Activated T-cell treated with anti-CD3 and anti-CD28 coated beads, Interleukin-2, amount 50 U/mL, for 48 hours (primary cell): ENCODE data around the gene B4GALNT1.

Experiments
- DNase-seq, 2 experiments: peaks; one replicate each; pipeline ENCODE4 v3.0.0-alpha.2; 2020

B4GALNT1 gene

DNA sequence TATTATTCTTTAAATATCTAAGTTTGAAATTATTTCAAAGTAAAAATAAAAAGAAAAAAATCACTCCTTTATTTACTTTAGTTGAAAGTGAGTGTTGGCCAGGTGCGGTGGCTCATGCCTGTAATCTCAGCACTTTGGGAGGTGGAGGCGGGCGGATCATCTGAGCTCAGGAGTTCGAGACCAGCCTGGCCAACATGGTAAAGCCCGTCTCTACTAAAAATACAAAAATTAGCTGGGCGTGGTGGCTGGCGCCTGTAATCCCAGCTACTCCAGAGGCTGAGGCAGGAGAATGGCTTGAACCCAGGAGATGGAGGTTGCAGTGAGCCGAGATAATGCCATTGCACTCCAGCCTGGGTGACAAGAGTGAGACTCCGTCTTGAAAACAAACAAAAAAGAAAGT lies 3.7 kb upstream of the B4GALNT1 start:
- DNase-seq: peak in 1 of 2 experiments; percentile 10

DNA sequence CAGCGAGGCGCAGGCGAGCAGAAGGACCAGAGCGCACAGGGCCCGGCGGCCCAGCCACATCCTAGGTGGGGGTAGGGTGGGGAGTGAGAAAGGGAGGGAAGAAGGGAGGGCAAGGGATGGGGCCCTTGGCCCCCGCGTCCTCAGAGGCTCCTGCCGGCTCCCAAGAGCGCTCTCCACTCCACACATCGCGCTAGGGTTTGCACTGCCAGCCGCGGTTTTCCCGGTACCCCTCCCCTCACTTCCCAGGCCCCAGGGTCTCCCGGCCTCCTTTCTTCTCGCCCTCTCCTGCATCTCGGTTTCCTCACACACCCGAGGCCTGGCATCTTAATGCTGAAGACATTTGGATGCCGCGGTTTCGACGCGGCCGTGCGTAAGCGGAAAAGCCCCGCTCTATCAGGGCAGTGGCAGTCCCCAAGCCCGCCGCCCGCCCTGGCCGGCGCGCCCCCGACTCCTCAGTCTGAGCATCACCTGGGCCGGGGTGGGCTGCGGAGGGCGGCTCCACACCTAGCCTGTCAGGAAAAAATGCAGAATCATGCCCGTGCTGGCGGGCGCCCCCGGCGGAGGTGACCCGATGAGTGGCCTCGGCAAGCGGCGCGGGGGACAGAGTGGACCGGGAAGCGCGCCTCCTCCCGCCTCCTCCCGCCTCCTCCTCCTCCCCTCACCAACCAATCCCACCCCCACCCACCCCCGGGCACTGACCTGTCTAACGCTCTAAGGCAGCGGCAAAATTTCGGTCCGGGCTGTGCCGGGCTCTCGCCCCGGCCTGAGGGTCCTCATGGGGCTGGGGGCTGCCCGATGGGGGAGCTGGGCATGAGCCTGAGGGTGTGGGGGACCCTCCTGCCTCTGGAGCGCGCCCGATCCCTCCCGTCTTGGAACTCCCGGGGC lies 686 bp downstream of the B4GALNT1 start:
- DNase-seq: peak; percentile 45 to 52

DNA sequence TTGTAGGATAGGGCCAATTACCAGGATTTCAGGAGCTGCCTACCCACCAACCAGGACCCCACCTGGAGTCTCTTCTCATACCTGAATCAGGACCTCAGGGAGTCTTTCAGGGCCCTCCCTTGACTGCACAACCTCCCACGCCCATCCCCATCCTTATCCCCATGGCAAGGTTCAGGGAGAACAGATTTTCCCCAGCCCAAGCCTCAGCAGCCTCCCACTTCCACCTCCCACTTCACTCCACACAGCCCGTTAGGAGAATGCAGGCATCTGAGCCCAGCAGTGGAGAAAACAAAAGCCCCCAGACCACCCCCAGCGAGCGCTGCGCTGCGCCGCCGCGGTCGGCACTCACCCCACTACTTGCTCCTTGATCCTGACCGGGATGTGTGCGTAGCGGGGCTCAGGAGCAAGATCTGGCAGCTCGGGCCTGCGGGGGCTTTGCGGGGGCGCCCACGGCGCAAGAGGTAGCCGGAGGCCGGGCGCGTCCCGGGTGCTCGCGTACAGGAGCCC lies 1.4 kb downstream of the B4GALNT1 start:
- DNase-seq: peak; percentile 17 to 22

DNA sequence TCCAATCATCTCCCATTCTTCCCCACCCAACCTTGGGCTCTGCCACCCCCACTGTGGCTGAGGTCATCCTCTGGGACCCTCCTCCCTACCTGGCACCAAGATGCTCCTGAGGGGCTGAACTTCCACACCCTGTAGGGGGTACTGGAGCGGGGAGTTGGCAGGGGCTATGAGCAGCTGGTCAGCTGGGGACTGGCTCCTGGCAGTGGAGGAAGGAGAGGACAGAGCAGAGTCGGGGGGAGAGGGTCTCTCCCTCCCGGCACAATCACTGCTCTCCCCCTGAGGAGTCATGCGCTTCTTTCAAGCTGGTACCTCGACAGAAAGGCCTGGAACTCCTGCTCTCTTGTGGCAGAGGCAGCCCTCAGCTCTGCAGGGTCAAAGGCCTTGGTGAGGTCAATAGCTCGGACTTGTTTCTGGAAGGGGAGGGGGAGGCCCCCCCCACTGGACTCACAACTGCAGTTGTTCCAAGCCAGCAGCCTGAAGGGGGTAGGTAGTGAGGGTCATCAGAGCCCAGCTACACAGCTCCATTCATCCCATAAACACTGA lies 2.0 kb downstream of the B4GALNT1 start:
- peak; percentile 7 to 16 for DNase-seq

DNA sequence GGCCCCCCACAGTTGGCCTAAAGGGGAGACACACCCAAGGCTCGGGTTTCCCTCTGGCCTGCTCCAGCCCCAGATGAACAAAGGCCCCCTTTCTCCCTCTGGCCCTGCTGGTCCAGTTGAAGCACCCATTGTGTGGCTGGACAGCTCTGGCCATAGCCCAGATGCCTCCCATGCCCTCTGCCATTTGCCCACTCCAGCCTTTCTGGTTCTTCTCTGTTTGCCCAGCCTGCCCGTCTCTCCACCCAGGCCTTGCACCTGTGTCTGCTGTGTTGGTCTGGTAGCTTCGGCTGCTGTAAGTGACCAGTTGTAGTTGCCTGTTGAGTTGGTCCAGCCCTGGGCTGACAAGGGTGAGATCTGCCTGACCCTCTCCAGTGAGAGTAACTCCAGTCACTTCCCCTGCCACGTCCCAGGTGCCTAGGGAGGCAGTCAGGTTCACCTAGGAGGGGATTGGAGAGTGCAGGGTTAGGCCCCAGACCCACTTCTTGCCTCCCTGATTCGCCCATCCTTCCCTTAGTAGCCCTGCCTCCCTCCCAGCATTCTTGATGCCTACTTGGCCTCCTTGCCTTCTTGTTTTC lies 3.0 kb downstream of the B4GALNT1 start:
- DNase-seq: peak; percentile 16 to 20

DNA sequence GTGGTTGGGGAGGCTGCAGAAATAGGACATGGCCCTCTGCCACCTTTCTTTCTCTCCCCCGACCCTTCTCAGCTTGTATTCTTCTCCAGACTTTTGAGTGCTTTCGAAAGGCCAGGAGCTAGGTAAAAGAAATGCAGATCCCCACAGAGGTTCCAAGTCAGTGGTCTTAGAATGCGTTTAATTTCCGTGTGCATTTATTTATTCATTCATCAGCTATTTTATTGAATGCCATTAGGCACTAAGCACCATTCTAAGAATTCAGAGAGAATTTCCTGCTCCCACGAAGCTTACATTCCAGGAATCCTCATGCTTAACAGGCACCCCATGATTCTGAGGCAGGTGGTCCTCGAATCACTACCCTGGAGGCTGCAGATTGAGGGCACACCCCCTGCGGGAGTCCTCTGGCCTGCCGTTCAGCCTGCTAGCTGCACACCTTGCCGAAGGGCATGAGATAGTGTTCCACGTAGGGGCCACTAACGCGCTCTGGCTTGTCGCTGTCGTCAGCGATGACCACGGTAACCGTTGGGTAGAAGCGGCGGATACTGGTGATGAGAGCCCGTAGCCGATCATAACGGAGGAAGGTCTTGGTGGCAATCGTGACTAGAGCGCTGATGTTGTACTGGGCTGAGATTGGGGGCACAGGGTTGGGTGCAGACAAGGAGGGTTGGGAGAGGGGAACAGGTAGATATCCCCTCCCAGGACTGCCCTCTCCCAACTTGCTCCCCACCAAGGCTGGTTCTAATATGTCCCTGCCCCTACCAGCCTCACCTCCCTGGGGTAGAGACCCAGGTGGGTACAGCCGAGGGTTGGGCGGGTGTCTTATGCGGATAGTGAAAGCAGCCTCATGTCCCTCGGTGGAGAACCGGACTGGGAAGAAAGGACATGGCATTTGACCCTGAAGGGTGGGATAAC lies 4.5 kb downstream of the B4GALNT1 start:
- DNase-seq: peak; percentile 15 to 16

DNA sequence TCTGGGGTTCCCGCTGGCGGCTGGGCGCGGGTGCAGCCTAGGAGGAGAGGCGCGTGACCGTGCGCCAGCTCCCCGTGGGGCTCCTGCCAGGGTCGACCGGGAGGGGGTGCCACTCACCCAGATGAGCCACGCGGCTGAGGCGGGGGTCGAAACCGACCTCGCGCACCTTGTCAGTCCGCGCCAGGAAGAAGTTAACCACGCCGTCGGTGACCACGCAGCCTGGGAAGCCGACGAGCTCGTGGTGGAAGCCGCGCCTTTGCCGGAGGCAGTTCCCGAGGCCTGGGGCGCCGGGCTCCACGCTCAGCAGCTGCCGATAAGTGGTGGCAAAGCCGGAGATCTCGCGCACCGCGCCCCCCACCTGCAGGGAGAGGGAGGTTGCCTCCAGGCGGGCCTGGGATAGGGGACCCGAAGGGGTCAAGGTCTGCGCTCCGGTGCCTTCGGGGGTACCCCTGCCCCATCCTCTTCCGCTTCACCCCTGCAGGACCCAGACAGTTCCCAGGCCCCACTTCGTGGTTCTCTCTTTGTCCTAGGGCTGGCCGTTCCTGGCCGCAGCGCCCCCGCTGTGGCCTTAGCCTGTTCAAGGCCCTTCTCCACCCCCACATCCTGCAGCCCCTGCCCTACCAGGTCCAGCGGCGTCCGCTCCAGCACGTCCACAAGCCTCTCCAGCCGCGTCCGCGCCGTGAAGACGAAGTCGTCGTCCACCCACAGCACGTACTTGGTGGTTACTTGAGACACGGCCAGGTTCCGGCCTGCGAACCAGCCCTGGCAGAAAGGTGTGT lies 5.3 kb downstream of the B4GALNT1 start:
- DNase-seq: peak; percentile 41 to 60

DNA sequence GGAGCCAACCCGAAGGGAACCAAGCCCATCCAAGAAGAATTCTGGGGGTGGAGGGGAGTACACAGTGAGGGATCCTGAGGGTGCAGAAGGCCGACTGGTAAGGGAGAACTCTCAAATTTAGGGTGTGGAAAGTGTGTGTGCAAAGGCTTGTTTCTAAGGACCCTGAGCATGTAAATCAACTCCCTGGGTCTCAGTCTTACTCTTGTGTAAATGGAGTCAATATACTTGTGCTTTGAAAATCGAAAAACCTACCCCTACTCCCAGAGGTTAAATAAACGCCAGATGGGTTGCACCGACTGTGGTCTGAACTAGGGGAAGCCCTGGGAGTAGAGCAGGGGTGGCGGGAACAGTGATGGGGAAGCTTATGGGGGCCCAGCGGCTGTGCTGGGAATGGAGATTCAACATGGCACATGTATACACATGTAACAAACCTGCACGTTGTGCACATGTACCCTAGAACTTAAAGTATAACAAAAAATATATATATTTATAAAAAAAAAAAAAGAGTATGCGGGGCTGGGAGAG lies 6.0 kb downstream of the B4GALNT1 start:
- peak in 1 of 2 experiments; percentile 17 for DNase-seq

DNA sequence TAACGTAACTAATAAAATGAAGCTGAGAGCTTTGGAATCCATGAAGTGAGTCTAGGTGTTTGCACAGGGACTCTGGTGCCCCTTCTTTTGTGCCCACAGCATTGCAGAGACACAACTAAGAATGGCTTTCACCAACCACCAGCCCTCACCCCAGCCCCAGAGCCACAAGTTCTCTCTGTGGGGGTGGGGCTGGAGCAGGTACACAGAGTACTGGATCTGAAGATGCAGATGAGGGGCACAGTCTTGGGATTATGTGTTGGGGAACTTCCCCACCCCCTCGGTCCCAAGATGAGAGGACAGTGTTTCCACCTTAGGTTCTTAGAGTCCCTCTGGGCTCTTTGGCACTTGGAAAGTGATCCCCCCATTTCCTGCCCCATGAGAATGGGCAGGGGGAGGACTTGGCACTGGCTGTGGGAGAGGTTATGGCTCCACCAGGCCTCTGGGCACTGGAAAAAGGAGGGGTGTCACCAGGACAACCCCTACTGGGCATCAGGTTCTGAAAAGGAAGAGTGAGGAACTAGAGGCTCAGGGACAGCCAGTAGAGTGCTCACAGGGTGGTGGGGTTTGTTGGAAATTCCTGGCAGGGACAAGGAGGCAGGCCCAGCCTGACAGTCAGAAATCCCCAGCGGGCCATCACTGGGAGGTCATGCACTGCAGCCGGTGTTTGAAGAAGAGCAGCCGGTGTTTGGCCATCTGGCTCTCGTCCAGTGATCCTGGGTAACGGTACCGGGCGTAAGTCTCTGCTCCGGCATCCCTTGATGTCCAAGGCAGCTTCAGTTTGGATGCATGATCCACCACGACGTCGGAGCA lies 6.7 kb downstream of the B4GALNT1 start:
- no peak for DNase-seq

DNA sequence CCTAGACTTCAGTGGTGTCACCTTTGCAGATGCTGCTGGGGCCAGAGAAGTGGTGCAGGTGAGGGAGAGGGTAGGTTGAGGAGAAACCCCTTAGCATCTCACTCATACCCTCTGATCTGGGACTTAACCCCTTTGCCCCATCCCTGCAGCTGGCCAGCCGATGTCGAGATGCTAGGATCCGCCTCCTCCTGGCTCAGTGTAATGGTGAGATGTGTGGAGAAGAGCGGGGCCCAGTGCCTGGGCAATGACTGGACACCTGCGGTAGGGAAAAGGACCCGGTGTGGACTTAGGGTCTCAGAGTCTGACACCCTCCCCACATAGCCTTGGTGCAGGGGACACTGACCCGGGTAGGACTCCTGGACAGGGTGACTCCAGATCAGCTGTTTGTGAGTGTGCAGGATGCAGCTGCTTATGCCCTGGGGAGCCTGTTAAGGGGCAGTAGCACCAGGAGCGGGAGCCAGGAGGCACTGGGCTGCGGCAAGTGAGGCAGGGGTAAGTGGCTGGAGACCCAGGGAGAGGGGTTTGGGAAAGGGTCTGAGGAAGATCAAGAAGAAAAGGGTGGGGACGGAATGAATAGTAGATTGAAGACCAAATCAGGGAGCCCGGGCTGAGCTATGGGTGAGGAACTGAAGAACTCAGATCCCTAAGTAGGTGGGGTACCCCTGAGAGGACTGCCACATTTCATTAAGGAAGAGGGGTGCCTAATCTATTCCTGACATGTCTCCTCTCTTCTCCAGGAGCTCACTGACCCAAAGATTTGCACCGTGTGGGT lies 7.6 kb downstream of the B4GALNT1 start:
- DNase-seq: no peak

DNA sequence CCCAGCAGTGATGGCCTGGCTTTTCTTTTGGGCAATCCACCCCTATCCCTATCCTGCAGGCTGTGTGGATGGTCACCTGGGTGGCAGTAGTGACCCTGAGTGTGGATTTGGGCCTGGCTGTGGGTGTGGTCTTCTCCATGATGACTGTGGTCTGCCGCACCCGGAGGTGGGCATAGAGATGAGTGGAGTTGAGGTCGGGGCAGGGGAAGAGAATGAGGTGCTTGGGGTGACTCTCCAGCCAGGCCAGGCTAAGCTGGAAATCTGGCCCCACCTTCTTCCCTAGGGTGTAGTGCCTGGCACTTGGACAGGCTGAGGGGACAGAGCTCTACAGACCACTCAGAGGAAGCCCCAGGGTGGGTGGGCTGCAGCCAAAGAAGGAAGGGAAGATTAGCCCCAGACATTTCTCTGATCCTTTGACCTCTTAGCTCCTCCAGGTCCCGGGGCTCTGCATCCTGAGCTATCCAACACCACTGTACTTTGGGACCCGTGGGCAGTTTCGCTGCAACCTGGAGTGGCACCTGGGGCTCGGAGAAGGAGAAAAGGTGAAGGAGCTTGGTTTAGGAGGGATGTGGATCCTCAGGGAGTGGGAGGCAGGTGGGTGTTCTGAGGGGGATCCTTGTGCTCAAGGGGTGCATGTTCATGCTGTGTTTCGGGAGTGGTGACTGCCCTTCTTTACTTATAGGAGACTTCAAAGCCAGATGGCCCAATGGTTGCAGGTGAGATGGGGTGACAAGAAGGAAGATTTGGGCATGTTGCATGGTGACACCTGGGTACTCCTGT lies 8.4 kb downstream of the B4GALNT1 start:
- no peak for DNase-seq

DNA sequence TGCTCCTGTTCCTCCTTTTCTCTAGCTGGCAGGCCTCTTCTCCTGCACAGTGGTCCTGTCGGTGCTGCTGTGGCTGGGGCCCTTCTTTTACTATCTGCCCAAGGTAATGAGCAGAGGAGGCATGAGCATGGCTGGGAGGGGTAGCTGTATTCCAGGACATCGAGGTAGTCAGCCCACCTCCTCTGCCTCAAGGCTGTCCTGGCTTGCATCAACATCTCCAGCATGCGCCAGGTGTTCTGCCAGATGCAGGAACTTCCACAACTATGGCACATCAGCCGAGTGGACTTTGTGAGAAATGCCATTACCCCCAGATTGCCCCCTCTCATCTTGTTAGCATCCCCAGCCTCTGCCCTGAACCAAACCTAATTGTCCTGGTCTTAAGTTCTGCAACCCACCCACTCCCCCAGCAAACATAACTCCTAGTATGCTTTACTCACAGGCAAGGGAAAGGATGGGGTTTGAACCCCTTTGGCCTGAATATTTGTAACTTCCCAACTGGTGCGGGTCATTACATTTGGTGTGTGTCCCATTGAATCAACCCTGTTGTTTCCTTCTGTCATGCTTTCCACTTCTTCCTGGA lies 9.1 kb downstream of the B4GALNT1 start:
- no peak for DNase-seq

DNA sequence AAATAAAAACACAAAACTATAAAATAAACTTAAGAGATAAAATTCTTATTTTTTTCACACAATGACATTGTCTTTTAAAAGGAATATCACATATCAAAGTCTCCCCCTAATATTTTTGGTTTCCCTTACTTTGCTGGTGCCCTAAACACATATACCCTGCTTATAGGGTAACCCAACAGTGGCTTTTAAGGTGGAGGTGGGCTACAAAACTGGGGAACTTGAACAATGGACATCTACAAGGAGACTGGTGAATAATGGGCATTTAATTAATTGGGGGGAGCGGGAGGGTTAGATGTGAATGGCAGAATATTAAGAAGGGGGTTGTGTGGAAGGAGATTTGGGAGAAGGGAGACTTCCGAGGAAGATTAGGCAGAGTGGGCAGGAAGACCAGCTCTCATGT lies 9.6 kb downstream of the B4GALNT1 start:
- DNase-seq: no peak

DNA sequence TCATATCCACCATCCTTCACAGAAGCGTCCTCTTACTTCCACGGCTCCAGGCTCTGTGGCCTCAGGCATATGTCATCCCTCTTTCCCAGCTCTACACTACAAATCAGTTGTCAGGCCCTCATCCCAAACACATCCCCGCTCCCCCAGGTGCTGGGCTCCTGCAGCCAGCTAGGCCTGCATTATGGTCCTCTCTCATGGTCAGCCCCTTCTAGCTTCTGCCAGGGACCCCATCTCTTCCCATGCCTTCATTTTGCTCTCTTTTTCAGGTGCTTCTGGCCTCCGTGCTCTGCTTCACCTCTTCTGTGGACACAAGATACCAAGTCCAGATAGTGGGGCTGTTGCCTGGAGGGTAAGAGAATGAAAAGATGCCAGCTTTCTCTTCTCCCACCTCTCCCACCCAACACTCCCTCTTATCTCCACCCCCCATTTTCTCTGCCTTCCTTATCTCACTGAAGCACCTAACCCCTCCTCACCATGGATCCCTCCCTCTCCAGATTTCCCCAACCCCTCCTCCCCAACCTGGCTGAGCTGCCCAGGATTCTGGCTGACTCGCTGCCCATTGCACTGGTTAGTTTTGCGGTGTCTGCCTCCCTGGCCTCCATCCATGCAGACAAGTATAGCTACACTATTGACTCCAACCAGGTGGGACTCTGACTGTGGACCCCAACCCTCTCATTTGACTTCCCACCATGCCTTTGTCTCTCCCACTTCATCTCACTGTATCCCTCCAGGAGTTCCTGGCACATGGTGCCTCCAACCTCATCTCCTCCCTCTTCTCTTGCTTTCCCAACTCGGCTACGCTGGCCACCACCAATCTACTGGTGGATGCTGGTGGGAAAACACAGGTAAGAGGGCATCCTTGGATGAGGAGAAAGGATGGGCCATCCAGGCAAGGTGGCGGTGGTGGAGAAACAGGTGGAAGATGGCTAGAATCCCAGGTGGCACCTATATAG lies 10.4 kb downstream of the B4GALNT1 start:
- DNase-seq: no peak

DNA sequence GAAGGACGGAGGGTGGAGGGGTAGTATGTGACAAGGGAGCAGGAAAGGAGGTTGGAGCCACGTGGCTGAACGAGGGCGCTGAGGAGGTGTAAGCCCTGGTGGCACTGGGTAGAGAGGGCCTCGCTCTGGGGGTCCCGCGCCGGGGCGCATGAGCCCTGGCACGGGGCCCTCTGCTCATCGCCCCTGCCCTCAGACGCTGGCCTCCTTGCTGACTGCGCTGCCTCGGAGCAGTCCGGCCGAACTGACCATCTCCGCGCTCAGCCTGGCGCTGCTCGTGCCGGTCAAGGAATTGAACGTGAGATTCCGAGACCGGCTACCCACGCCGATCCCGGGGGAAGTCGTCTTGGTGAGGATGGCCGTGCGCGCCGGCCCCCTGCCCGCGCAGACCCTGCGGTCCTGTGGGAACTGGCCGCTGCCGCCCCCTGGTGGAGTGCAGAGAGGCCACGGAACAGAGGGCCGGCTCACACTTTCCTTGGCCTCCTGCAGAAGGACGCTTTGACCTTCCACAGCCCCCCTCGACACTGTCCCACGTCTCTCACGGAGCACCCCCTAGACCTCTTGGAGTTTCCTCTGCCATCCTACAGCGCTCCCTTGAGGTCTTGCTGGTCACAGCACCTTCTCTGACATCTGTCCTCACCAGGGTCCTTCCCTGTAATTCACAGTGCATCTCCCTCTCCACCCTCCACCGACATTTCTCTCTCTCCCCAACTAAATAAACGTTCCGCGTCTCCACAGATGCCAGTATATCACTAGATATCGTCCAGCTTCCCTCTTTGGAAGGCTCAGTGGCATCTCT lies 11.3 kb downstream of the B4GALNT1 start:
- peak; percentile 74 to 78 for DNase-seq

DNA sequence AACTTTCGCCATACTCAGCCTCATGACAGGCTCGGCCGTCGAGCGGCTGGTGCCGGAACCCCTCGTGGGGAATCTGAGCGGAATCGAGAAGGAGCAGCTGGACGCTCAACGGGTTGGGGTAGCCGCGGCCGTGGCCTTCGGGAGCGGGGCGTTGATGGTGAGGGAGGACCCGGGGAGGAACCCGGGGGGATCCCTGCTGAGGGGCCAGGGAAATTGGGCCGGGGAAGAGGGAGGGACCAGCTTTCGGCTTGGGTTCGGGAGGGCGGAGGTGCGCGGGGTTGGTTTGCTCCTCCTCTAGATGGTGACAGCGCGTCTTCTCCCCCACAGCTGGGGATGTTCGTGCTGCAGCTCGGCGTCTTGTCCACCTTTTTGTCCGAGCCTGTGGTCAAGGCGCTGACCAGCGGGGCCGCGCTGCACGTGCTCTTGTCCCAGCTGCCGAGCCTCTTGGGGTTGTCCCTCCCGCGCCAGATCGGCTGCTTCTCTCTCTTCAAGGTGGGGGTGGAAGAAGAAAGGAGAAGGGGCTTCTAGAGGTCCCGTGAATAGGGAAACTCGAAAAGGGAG lies 12.0 kb downstream of the B4GALNT1 start:
- peak in 1 of 2 experiments; percentile 40 for DNase-seq
